GM12864 (cell line): ENCODE data around the gene PDE4D.

Source experiments
- DNase-seq: peaks from one replicate; pipeline ENCODE4 v3.0.0-alpha.2; 2011; ENCODE audit warnings: low read depth
- H3K4me3 ChIP-seq: 2 replicates; pipeline ENCODE4 v1.5.1; 2011; ENCODE audit warnings: mild to moderate bottlenecking, low read depth, low read length, control low read depth
- CTCF ChIP-seq: IDR thresholded peaks from 2 replicates; pipeline ENCODE4 v1.5.1; 2011; ENCODE audit warnings: low read depth, mild to moderate bottlenecking, moderate library complexity, low read length, control low read depth, inconsistent platforms; ENCODE audit errors: missing control alignments

The PDE4D gene

GRCh38 chr5:59562756-59563389 is 330.7 kb downstream of the PDE4D start:
- TF ChIP-seq CTCF: no peak
- DNase-seq: peak; percentile 59
- H3K4me3 ChIP-seq: no peak overlapping the region

- H3K4me3 ChIP-seq: no peak overlapping the region
- no peak for DNase-seq
- no peak for TF ChIP-seq CTCF
Measured at GRCh38 chr5:59560553-59560952, 333.0 kb downstream of the PDE4D start.

- H3K4me3 ChIP-seq: no peak overlapping the region
- no peak for TF ChIP-seq CTCF
- no peak for DNase-seq
Measured at GRCh38 chr5:59559847-59560246, 333.7 kb downstream of the PDE4D start.

- no peak for DNase-seq
- TF ChIP-seq CTCF: no peak
- no peak overlapping the region for H3K4me3 ChIP-seq
Measured at GRCh38 chr5:59559323-59559722, 334.2 kb downstream of the PDE4D start.

GRCh38 chr5:59558501-59558900 is 335.0 kb downstream of the PDE4D start:
- DNase-seq: no peak
- no peak overlapping the region for H3K4me3 ChIP-seq
- no peak for TF ChIP-seq CTCF

- no peak for TF ChIP-seq CTCF
- no peak overlapping the region for H3K4me3 ChIP-seq
- no peak for DNase-seq
Measured at GRCh38 chr5:59557572-59557971, 336.0 kb downstream of the PDE4D start.

GRCh38 chr5:59555596-59555995 is 337.9 kb downstream of the PDE4D start:
- no peak overlapping the region for H3K4me3 ChIP-seq
- TF ChIP-seq CTCF: no peak
- no peak for DNase-seq
